ENCODE measurements around the gene AMIGO1.

The AMIGO1 gene

GRCh38 chr1:109527098-109527811, 17.7 kb upstream of the AMIGO1 start:
- TF ChIP-seq FOXM1 (IDR thresholded peaks at IDR 0.05; ENCODE audit: borderline replicate concordance, low read depth) (no peak), CREB1 (IDR thresholded peaks at IDR 0.05; ENCODE audit: low read depth) (no peak), REST (IDR thresholded peaks at IDR 0.05; ENCODE audit: low read depth) (no peak), EP300 (IDR thresholded peaks at IDR 0.05; ENCODE audit: borderline replicate concordance) (no peak), NFIC (IDR thresholded peaks at IDR 0.05) (no peak), TAF1 (IDR thresholded peaks at IDR 0.05; ENCODE audit: low read depth) (no peak), EGR1 (IDR thresholded peaks at IDR 0.05) (no peak), MAX (IDR thresholded peaks at IDR 0.05) (no peak), RAD21 (IDR thresholded peaks at IDR 0.05; ENCODE audit: low read depth) (no peak), YY1 (IDR thresholded peaks at IDR 0.05; ENCODE audit: low read depth) (no peak), USF1 (IDR thresholded peaks at IDR 0.05) (no peak)

- no peak for TF ChIP-seq NFIC (IDR thresholded peaks at IDR 0.05)
- no peak for TF ChIP-seq TEAD4 (IDR thresholded peaks at IDR 0.05)
- TF ChIP-seq CEBPB (IDR thresholded peaks at IDR 0.05), result no peak
- no peak for TF ChIP-seq REST (IDR thresholded peaks at IDR 0.05; ENCODE audit: low read depth)
Measured at GRCh38 chr1:109523706-109524105, 14.2 kb upstream of the AMIGO1 start.

GRCh38 chr1:109522026-109522425, 12.5 kb upstream of the AMIGO1 start:
- TF ChIP-seq REST (IDR thresholded peaks at IDR 0.05; ENCODE audit: low read depth) (no peak), EP300 (IDR thresholded peaks at IDR 0.05; ENCODE audit: borderline replicate concordance) (no peak), CEBPB (IDR thresholded peaks at IDR 0.05) (no peak), FOXM1 (IDR thresholded peaks at IDR 0.05; ENCODE audit: borderline replicate concordance, low read depth) (no peak), TCF12 (IDR thresholded peaks at IDR 0.05; ENCODE audit: low read depth) (no peak), TEAD4 (IDR thresholded peaks at IDR 0.05) (no peak), USF1 (IDR thresholded peaks at IDR 0.05) (no peak), MAX (IDR thresholded peaks at IDR 0.05) (no peak), RAD21 (IDR thresholded peaks at IDR 0.05; ENCODE audit: low read depth) (no peak), CREB1 (IDR thresholded peaks at IDR 0.05; ENCODE audit: low read depth) (no peak), ZBTB7A (IDR thresholded peaks at IDR 0.05; ENCODE audit: low read depth) (no peak), EGR1 (IDR thresholded peaks at IDR 0.05) (no peak), NFIC (IDR thresholded peaks at IDR 0.05) (no peak), TAF1 (IDR thresholded peaks at IDR 0.05; ENCODE audit: low read depth) (no peak), YY1 (IDR thresholded peaks at IDR 0.05; ENCODE audit: low read depth) (no peak)

- TF ChIP-seq NFIC (IDR thresholded peaks at IDR 0.05) (no peak), YY1 (IDR thresholded peaks at IDR 0.05; ENCODE audit: low read depth) (no peak), USF1 (IDR thresholded peaks at IDR 0.05) (no peak), REST (IDR thresholded peaks at IDR 0.05; ENCODE audit: low read depth) (no peak), TEAD4 (IDR thresholded peaks at IDR 0.05) (no peak), EP300 (IDR thresholded peaks at IDR 0.05; ENCODE audit: borderline replicate concordance) (no peak), EGR1 (IDR thresholded peaks at IDR 0.05) (no peak), CEBPB (IDR thresholded peaks at IDR 0.05) (no peak)
Measured at GRCh38 chr1:109521002-109521951, 11.8 kb upstream of the AMIGO1 start.

Data from Ishikawa (cell line).